ENCODE results near the gene NMRAL1.
A peak's percentile ranks its signal among the peaks of the same experiment; 100 is the strongest.

Gene NMRAL1

DNA sequence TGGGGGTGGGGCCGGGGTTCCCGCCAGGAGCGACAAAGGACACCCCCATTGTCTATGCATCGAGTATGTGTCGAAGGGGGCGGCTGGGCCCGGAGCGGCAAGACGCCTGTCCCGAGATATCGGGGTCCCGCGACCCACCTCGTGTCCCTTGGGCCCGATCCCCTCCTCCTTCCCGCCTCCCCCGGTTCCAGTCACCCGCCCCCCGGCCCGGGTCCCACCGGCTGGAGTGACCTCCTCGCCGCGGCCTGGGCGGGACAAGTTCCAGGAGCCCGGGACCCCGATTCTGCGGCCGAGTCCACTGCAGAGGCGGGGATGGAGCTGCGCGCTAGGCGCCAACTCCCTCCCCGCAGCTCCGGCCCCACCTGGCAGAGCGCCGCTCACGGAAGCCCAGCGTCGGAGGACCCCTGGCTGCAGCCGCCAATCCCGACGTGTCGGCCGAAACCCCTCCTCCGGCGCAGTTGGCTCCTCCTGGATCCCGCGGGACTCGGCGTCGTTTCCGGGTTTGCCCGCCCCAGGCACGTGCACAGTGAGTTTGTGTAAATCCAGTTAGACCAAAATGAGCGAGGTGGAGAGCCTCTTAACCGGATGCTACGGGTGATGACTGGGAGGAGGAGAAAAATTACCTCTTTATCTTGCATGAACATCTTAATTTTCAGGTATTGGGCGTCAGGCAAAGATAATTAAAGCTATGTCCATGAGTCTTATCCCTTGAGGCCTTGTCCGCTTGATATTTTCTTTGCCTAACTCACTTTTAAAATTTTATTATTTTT is at the start of gene NMRAL1:
TSS of gene NMRAL1 (minus strand) at position 434 of the 770 bp plus-strand sequence. CDS start 493 bp downstream, outside the sequence.
- Mint-ChIP-seq H3K9me3 (no peaks in the 10 kb centered on the region), H3K36me3 (no peaks in the 10 kb centered on the region), H3K4me1 (peaks cover 38% of the 10 kb centered on the region), H3K4me3 (peak within 1 kb of the TSS; percentile 91), H3K27me3 (no peaks in the 10 kb centered on the region), H3K27ac (peak within 1 kb of the TSS; percentile 96)

DNA sequence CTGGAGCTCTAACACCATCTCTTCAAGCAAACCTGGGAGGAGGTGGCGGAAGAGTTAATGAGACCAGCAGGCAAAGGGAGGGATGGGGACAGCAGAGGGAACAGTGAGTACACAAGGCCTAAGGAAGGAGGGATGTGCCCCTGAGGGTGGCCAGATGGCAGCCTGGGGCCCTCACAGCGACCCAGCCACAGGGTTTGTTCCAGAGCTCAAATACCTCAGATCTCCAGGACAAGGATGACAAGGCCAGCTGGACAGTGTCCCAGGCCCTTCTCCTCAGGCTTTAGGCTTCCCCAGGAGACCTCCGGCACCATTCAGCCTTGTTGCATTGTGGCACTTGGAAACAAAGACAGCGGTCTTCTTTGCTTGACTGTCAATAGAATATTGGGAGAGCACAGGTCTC is 49.3 kb upstream of the NMRAL1 start:
- H3K9me3 Mint-ChIP-seq = no peaks in the 10 kb centered on the region
- H3K36me3 Mint-ChIP-seq = no peaks in the 10 kb centered on the region
- no peak overlapping the region for H3K4me3 Mint-ChIP-seq
- H3K27me3 Mint-ChIP-seq = no peaks in the 10 kb centered on the region
- peaks cover 49% of the 10 kb centered on the region for H3K4me1 Mint-ChIP-seq
- peak overlapping the region; percentile 74 for H3K27ac Mint-ChIP-seq

DNA sequence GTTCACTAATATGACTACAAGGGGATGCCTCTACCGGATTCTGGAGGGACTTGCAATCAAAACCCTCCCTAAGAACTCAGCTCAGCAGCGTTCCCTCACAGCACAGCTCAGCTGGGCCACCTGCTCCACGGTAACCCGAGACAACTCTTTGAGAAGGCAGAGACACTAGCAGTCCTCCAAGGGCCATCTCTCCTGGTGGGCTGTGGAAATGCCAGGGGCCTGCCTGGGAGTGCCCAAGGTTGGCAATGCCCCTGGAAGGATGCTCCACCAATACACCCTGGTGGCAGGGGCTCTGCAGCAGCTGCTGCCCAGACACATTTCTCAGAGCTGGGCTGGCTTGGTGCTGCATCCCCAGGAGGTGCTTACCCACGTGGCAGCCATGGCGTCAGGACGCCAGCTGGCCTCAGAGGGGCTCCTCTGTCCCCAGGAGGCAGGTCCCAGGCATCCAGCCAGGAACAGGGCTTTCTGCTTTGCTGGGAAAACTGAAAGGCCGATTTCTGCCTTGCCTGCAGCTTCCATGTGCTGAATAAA is 47.7 kb upstream of the NMRAL1 start:
- H3K36me3 Mint-ChIP-seq = no peaks in the 10 kb centered on the region
- H3K4me3 Mint-ChIP-seq = no peak overlapping the region
- H3K4me1 Mint-ChIP-seq = peaks cover 46% of the 10 kb centered on the region
- no peaks in the 10 kb centered on the region for H3K9me3 Mint-ChIP-seq
- H3K27ac Mint-ChIP-seq = no peak overlapping the region
- H3K27me3 Mint-ChIP-seq = no peaks in the 10 kb centered on the region

DNA sequence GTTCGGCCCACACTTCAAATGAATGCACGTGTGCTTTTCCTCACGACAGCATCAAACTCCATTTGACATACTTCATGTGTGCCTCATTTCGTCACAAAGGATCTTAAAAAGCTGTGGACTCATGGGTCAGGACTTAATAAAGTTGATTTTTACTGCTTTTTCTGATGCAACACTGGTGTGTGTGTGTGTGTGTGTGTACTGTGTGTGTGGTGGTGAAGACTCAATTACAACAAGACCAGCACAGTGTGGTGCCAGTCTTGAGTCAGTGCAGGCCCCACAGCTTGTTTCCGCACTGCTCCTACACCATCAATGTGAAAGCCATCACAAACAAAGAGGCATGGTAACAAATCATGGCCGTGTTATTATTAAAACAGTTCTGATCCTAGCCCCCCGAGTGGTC is 46.5 kb upstream of the NMRAL1 start:
- Mint-ChIP-seq H3K4me1 (peaks cover 43% of the 10 kb centered on the region), H3K27ac (no peak overlapping the region), H3K27me3 (no peaks in the 10 kb centered on the region), H3K36me3 (no peaks in the 10 kb centered on the region), H3K4me3 (no peak overlapping the region), H3K9me3 (no peaks in the 10 kb centered on the region)

DNA sequence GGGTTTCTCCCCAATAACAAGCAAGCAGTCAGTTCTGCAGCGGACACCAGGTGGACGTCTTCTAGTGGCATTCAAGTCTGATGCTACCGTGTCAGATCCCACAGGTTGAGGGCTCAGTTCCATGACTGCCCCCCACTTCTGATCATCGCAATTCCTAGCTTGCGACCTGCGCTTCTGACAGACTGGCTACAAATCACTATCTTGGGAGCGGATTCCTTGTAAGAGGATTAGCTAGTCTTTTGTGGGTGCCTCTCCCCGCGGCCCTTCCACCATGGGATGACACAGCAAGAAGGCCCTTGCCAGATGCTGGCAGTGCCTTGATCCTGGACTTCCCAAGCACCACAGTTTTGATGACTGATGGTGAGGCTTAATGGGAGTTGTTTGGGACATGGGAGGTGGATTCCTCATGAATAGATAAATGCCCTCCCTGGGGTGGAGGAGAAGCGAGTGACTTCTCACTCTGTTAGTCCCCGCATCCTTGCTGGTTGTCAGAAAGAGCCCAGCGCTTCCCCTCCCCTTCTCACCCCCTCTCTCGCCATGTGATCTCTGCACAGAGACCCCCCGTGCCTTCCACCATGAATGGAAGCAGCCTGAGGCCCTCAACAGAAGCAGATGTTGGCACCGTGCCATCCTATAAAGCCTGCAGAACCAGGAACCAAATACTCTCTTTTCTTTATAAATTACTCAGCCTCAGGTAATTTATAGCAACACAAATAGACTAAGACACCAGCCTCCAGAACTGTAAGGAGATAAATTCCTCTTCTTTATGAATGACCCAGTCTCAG is 45.0 kb upstream of the NMRAL1 start:
- Mint-ChIP-seq H3K27me3 (no peaks in the 10 kb centered on the region), H3K4me3 (no peak overlapping the region), H3K36me3 (no peaks in the 10 kb centered on the region), H3K9me3 (no peaks in the 10 kb centered on the region), H3K27ac (no peak overlapping the region), H3K4me1 (peaks cover 48% of the 10 kb centered on the region)

DNA sequence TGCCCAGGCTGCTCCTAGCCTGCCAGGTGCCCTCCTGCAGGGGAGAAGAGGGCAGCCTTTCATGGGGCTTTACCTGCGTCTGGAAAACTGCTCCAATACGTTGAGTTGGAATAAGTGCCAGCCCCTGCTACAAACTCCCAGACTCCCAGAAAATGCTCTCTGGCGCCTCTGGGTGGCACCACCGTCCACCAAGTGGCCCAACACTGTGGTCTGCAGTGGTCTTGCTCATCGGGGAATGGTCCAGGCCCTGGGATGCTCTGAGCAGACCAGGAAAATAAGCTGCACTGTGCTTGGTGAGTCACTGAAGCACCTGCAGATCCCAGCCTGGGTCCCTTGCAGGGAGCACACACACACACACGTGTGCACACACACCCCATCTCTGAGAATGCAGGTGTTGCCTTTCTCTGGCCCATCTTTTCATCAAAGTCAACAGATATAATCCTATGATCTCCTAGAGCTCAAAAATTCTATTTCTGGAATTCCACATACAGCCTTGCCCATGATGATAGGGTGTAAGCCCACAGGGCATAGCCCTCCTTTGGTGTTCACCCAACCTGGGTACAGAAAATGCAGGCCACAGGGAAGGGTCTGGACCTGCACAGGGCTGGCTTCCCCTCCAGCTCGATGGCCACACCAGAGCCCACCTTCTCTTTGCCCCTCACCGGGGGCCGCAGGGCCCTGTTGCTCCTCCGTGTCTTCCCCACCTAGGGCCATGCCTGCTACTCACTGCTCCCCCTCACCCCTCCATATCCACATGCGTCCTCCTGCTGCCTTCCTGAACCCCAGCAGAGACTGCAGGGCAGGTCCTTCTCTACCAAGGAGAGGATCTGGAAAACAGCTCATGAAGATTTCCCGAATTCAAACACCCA is 43.6 kb upstream of the NMRAL1 start:
- Mint-ChIP-seq H3K4me3 (no peak overlapping the region), H3K27me3 (no peaks in the 10 kb centered on the region), H3K4me1 (peaks cover 52% of the 10 kb centered on the region), H3K27ac (no peak overlapping the region), H3K36me3 (no peaks in the 10 kb centered on the region), H3K9me3 (no peaks in the 10 kb centered on the region)

DNA sequence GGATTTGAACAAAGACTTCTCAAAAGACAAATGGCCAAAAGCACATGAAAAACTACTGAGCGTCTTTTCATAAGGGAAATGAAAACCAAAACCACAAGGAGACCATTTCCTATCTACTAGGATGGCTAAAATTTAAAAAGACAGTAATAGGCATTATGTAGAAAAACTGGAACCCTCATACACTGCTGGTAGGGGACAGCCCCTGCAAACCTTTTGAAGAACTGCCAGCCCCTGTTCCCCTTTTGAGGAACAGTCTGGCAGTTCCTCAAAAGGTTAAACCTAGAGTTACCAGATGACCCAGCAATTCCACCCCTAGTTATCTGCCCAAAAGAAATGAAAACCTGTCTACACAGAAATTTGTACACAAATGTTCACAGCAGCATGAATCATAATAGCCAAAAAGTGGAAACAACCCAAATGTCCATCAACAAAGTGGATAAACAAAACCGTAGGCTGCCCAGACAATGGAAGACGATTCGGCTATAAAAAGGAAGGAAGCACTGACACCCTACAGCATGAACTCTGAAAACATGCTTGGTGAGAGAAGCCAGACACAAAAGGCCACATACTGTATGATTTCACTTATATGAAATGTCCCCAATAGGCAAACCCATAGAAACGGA is 41.3 kb upstream of the NMRAL1 start:
- H3K4me1 Mint-ChIP-seq = peaks cover 63% of the 10 kb centered on the region
- no peaks in the 10 kb centered on the region for H3K27me3 Mint-ChIP-seq
- H3K36me3 Mint-ChIP-seq = peaks cover 9% of the 10 kb centered on the region
- H3K4me3 Mint-ChIP-seq = peak overlapping the region; percentile 71
- H3K27ac Mint-ChIP-seq = peak overlapping the region; percentile 78
- no peaks in the 10 kb centered on the region for H3K9me3 Mint-ChIP-seq

DNA sequence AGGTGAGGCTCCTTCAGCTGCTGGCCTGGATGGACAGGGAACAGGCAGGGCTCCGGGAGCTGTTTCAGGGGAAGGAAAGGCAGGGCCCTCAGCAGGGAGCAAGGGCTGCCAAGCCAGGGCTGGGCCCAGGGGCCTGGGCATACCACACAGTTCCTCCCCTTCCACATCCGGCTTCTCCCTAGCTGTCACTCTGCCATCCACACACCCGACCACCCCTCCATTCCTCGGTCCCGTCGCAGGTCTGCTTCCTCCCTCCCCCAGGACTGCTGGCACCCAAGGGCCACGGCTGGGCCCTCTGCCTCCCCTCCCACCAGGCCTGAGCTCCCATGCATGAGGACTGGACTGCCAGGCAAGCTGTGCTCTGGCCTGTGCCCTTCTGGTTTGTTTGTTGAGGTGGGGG is 40.2 kb upstream of the NMRAL1 start:
- no peaks in the 10 kb centered on the region for H3K27me3 Mint-ChIP-seq
- H3K9me3 Mint-ChIP-seq = no peaks in the 10 kb centered on the region
- H3K4me1 Mint-ChIP-seq = peaks cover 60% of the 10 kb centered on the region
- H3K27ac Mint-ChIP-seq = peak overlapping the region; percentile 78
- peaks cover 12% of the 10 kb centered on the region for H3K36me3 Mint-ChIP-seq
- H3K4me3 Mint-ChIP-seq = peak overlapping the region; percentile 71

DNA sequence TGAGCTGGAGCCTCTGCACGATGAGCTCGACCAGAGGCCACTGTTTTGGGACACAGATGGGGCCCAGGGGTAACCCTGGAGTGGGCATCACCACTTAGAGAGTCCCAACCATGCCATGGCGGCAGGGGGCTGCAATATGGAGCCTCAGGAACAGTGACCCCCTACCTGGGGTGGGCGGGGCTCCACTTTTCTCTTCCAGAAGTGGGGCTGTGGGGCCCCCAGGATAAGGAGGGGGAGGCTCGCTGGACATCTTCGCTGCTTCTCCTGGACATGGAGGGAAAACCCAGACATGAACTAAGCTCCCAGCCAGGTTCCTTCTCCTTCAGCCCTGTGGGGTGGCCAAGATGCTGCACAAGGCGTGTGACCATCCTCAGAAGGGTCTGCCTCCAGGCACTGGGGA is 39.5 kb upstream of the NMRAL1 start:
- no peak overlapping the region for H3K4me3 Mint-ChIP-seq
- H3K27me3 Mint-ChIP-seq = no peaks in the 10 kb centered on the region
- peaks cover 12% of the 10 kb centered on the region for H3K36me3 Mint-ChIP-seq
- no peaks in the 10 kb centered on the region for H3K9me3 Mint-ChIP-seq
- H3K27ac Mint-ChIP-seq = no peak overlapping the region
- H3K4me1 Mint-ChIP-seq = peaks cover 54% of the 10 kb centered on the region

DNA sequence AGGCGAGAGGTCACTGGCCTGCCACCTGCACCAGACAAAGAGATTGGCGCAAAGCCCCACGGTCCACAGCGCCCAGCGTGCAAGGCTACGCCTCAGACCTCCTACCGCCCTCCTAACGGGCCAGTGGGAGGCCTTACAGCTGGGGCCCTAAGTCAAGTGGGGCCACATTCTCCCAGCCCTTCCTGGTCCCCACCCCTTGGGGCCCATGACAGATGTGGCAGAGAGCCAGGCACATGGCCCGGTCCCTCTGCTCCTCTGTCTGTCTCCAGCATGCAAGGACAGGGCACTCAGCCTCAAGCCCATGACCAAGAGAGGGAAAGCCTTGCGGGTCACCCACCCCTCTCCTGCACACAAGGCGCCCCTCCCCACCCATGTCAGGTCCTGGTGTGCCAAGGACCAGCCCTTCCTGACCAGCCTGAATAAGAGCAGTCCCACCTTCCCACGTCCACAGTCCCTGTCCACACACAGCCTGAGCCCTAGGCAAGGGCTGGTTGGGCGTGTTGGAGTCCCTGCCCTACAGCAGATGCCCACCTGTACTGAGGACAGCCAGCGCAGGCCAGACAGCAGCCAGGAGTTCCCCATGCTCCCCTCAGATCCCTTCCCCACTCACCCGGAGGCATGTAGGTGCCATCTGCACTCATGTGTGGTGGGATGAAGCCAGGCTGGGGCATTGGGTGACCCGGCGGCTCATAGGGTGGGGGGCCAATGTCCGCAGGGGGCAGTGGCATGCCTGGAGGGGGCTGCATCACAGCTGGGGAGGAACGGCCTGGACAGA is 38.8 kb upstream of the NMRAL1 start:
- Mint-ChIP-seq H3K27ac (no peak overlapping the region), H3K4me3 (no peak overlapping the region), H3K9me3 (no peaks in the 10 kb centered on the region), H3K27me3 (no peaks in the 10 kb centered on the region), H3K36me3 (peaks cover 12% of the 10 kb centered on the region), H3K4me1 (peaks cover 48% of the 10 kb centered on the region)

DNA sequence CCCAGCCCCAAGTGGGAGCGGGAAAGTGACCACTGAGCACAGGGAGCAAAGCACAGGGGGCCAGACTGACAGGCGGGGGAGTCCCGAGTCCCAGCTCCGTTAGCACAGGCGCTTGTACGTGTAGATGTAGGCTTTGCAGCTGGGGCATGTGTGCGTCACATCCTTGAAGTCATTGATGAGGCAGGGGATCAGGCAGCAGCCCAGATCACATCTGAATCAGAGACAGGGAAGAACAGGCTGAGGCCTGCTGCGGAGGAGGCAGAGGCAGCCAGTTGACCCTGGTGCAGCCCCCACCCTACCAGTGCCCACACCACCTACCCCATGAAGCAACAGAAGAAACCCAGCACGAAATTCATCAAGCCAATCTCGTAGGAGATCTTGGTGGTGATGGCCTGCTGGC is 38.0 kb upstream of the NMRAL1 start:
- Mint-ChIP-seq H3K4me3 (no peak overlapping the region), H3K4me1 (peaks cover 48% of the 10 kb centered on the region), H3K9me3 (no peaks in the 10 kb centered on the region), H3K27ac (peak overlapping the region; percentile 17), H3K36me3 (peaks cover 15% of the 10 kb centered on the region), H3K27me3 (no peaks in the 10 kb centered on the region)

DNA sequence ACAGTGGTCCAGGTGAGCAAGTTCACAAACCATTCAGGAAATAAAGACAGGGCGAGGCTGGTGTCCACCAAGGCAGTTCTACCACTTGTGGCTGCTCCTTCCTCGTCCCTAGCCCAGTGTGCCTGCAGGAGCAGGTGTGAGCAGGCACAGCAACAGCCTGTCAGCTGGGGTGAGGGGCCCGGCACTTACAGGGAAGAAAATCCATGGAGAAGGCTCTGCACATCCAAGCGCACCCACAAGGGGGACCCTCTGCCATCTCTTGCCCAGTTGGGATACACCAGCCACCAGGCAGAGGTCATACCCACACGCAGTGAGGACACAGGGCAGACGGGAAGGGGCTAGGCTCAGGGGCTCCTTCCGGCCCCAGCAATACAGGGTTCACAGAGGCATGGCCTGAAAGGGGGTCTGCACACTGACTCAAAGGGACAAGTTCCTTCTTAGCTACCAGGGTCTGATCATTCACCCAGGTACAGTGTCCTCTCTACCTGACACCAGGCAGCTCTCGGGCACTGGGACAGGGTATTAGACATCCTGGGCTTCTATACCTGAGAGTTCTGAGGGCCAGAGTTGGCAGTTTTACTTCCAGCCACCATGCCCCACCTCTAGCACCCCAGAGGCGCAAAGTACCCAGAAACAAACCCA is 37.1 kb upstream of the NMRAL1 start:
- H3K4me1 Mint-ChIP-seq = peaks cover 57% of the 10 kb centered on the region
- no peak overlapping the region for H3K4me3 Mint-ChIP-seq
- H3K27ac Mint-ChIP-seq = peak overlapping the region; percentile 89
- H3K27me3 Mint-ChIP-seq = no peaks in the 10 kb centered on the region
- H3K9me3 Mint-ChIP-seq = no peaks in the 10 kb centered on the region
- H3K36me3 Mint-ChIP-seq = peaks cover 15% of the 10 kb centered on the region

DNA sequence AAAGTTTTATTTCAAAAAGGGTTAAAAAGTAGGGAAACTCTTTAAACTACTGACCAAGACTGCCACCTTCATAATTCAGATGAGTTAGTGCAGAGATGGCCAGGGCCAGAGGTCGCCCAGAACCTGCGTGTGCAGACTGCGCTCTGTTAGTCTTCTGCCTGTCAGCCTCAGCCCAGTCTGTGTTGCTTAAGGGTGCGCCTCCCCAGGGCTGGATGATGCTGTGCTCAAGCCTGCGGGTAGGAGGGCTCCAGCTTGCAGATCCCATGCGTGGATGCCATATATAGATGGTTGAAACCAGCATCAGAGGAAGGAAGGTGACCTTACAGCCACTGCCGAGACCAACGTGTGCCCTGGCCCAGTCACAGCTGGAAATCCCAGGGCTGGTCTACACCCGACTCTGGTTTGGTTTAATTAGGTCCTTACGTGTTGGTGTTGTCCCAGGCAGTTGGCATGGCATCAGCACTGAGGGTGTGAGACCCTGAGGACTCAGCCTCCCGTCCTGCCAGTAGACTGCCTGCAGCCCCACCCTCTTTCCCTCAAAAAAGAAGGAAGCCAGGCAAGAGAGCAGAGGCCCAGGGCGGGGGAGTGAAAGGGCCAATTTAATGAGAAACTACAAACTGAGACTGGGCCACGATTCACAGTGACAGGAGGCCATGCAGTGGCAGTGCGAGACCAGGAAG is 36.5 kb upstream of the NMRAL1 start:
- Mint-ChIP-seq H3K27me3 (no peaks in the 10 kb centered on the region), H3K4me1 (peaks cover 60% of the 10 kb centered on the region), H3K27ac (peak overlapping the region; percentile 89), H3K36me3 (peaks cover 15% of the 10 kb centered on the region), H3K9me3 (no peaks in the 10 kb centered on the region), H3K4me3 (no peak overlapping the region)

DNA sequence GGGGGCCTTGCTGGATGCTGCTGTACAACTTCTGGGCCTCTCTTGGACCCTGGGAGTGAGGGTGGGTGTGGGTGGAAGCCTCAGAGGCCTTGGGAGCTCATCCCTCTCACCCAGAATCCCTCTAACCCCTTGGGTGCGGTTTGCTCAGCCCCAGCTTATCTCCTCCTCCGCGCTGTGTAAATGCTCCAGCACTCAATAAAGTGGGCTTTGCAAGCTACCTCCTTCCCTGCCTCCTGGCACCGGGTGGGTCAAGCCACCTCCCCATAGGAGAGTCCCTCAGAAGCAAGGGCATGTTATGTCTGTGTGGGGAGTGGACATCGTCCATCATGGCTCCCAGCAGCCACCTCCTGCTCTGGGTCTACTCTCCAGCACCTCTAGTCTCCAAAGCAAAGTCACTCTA is 35.7 kb upstream of the NMRAL1 start:
- peaks cover 60% of the 10 kb centered on the region for H3K4me1 Mint-ChIP-seq
- H3K36me3 Mint-ChIP-seq = peaks cover 15% of the 10 kb centered on the region

More for the DNA sequence above, 35.7 kb upstream of the NMRAL1 start:
- H3K9me3 Mint-ChIP-seq = no peaks in the 10 kb centered on the region
- no peaks in the 10 kb centered on the region for H3K27me3 Mint-ChIP-seq
- H3K27ac Mint-ChIP-seq = no peak overlapping the region
- no peak overlapping the region for H3K4me3 Mint-ChIP-seq

Data from activated naive CD4-positive, alpha-beta T cell treated with anti-CD3 and anti-CD28 coated beads, Interleukin-2, amount 50 U/mL, for 24 hours (primary cell).